Testis (tissue), 5 donors: Measurements from ENCODE around the gene NR1H4. TPM values are rescaled to one million over a fixed set of nuclear protein-coding genes. Genes with fewer than 3 reads are reported as not detected.
"Not testable (repeated sequence)": the region's sequence is repeated elsewhere in the genome, so short reads cannot be mapped to it uniquely, and the experiment has no call there.

Experiments used
- DNase-seq: peaks from one replicate; pipeline ENCODE4 v3.0.0-alpha.2; 2019
- H3K27ac ChIP-seq, 2 donors: fragments of 200-600 bp; sonication (generic); one replicate each; pipeline ENCODE4 v1.5.1; 2019
- H3K27me3 ChIP-seq: fragments of 200-600 bp; sonication (generic); one replicate; pipeline ENCODE4 v1.5.1; 2019
- H3K36me3 ChIP-seq: fragments of 200-600 bp; sonication (generic); one replicate; pipeline ENCODE4 v1.5.1; 2017; ENCODE audit warnings: low read depth; ENCODE audit errors: missing control alignments
- H3K4me1 ChIP-seq: fragments of 200-600 bp; sonication (generic); one replicate; pipeline ENCODE4 v1.5.1; 2019
- H3K4me3 ChIP-seq, 2 donors: fragments of 200-600 bp; sonication (generic); one replicate each; pipeline ENCODE4 v1.5.1; 2017 to 2019
- H3K9me3 ChIP-seq: fragments of 200-600 bp; sonication (generic); one replicate; pipeline ENCODE4 v1.5.1; 2017
- POLR2A ChIP-seq: fragments of 450-650 bp; IDR thresholded peaks from one replicate; pipeline ENCODE4 v1.6.1; 2017; ENCODE audit warnings: antibody characterized with exemption, mild to moderate bottlenecking, moderate library complexity
- WGBS, 2 donors: methylation state at CpG; one replicate each; pipeline ENCODE4 v1.1.5; 2018; 5-methylcytosine and 5-hydroxymethylcytosine counted together
- intact Hi-C: fragments of 100-400 bp; cut with DNase I; formaldehyde crosslinking; loops from one replicate; pipeline ENCODE4 v1.15.1; 2023; ENCODE audit warnings: low total_unique reads
- long read RNA-seq, 2 donors: transcript quantifications; one replicate each; lab custom pipeline, GENCODE V29; 2026
- polyA plus RNA-seq: library from polyadenylated mRNA; stranded (reverse); fragments of 350-450 nt; fragmentation: Illumina TruSeq; extraction: RNeasy Lipid Tissue Mini Kit (QIAGEN cat#74804); gene quantifications from one replicate; pipeline ENCODE4 v1.2.3, GENCODE V29; 2014; ENCODE audit warnings: low read depth, low replicate concordance; ENCODE audit not compliant: insufficient read depth
- total RNA-seq, 2 donors: library from RNA; depleted of rRNA; stranded (reverse); fragments of >200 nt; gene quantifications; one replicate each; pipeline ENCODE4 v1.2.3, GENCODE V29; 2016
- TF ChIP-seq, protein P1 (sequence below), 3 experiments: fragments of 450-650 bp in 2 of 3; fragments of 200-600 bp in 1 of 3; sonication (generic) in 1 of 3; IDR thresholded peaks; one replicate each; pipeline ENCODE4 v1.5.1; 2016 to 2019; ENCODE audit warnings: antibody characterized with exemption in 3 of 3, mild to moderate bottlenecking in 2 of 3, moderate library complexity in 1 of 3

The NR1H4 gene
- 1 to 10 TPM in 1 of 2 donors, under 1 TPM in 1; 0.43 to 1.3 TPM for total RNA-seq
- 0.66 TPM for polyA plus RNA-seq
- long read RNA-seq, donor 1: 0 reads
- long read RNA-seq, donor 2: 0 reads

DNA sequence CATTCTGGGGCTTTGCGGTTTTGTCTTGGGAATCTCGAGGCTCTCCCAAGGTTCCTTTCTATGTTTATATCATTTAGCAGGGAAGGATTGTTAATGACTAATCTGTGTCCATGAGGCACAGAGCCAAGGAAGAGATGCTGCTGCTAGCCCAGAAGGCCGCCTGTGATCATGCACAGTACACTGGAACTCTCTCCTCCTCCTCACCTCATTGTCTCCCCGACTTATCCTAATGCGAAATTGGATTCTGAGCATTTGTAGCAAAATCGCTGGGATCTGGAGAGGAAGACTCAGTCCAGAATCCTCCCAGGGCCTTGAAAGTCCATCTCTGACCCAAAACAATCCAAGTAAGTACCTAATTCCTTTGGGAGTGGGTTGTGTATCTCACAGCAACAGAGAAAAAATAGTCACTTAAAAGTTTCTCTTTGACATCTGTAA is at the start of gene NR1H4:
NR1H4 (plus strand) TSS at position 151 of the 435 bp plus-strand sequence. CDS start 19,458 bp downstream, outside the sequence.
- no peak for TF ChIP-seq POLR2A
- TF ChIP-seq, protein P1, sequence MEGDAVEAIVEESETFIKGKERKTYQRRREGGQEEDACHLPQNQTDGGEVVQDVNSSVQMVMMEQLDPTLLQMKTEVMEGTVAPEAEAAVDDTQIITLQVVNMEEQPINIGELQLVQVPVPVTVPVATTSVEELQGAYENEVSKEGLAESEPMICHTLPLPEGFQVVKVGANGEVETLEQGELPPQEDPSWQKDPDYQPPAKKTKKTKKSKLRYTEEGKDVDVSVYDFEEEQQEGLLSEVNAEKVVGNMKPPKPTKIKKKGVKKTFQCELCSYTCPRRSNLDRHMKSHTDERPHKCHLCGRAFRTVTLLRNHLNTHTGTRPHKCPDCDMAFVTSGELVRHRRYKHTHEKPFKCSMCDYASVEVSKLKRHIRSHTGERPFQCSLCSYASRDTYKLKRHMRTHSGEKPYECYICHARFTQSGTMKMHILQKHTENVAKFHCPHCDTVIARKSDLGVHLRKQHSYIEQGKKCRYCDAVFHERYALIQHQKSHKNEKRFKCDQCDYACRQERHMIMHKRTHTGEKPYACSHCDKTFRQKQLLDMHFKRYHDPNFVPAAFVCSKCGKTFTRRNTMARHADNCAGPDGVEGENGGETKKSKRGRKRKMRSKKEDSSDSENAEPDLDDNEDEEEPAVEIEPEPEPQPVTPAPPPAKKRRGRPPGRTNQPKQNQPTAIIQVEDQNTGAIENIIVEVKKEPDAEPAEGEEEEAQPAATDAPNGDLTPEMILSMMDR (IDR thresholded peaks at IDR 0.05): no peak
- DNase-seq: peak; percentile 67
- Histone ChIP-seq H3K36me3 (no peaks in the 10 kb centered on the region), H3K4me1 (no peaks in the 10 kb centered on the region), H3K27me3 (no peaks in the 10 kb centered on the region), H3K27ac (no peak within 1 kb of the TSS), H3K9me3 (no peaks in the 10 kb centered on the region), H3K4me3 (no peak within 1 kb of the TSS)
- intact Hi-C loops: no loop called here
- WGBS, 2 donors: 25 to 26% methylated on average over 6 of the region's 6 CpGs

DNA sequence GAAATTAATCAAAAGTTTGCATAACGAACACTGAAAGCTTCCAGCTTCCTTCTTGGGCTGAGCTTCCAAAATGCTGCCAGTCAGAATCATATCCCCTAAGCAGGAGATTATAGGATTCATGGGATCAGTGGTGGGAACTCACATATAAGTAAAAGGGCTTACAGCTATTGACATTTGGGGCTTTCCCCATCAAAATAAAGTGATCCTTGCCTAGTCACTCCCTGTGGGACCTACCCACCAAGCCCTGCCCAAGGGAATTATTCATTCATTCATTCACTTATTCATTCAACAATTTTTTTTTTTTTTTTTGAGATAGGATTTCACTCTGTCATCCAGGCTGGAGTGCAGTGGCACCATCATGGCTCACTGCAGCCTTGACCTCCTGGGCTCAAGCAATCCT is 47.5 kb upstream of the NR1H4 start:
- no peak for TF ChIP-seq POLR2A
- TF ChIP-seq, protein P1 (IDR thresholded peaks at IDR 0.05): no peak
- no peaks in the 10 kb centered on the region for H3K9me3 ChIP-seq
- DNase-seq: no peak
- H3K4me3 ChIP-seq: no peak overlapping the region
- no peaks in the 10 kb centered on the region for H3K36me3 ChIP-seq
- H3K27me3 ChIP-seq: no peaks in the 10 kb centered on the region
- no peaks in the 10 kb centered on the region for H3K4me1 ChIP-seq
- WGBS, 2 donors: 56 to 73% methylated on average over 1 of the region's 1 CpG
- no peak overlapping the region for H3K27ac ChIP-seq
- intact Hi-C loops: no loop called here

DNA sequence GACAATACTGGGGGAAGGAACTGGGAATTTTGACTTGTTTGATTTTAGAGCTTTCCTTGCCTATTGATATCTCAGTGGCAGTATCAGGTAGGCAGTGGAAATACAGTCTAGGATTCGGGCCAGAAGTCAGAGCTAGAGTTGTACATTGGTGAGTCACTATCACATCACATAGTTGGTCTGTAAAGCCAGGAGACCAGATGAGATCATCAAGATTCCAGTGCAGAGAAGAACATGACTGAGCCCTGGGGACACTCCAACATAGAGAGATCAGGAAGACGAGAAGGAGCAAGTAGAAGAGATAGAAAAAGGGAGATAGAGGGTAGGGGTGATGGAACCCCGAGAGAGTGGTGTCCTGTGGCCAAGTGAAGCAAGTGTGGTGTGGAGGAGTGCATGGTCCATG is 46.6 kb upstream of the NR1H4 start:
- no peak for DNase-seq
- intact Hi-C loops: no loop called here
- no peak overlapping the region for H3K27ac ChIP-seq
- no peaks in the 10 kb centered on the region for H3K36me3 ChIP-seq
- WGBS, 2 donors: 76 to 80% methylated on average over 3 of the region's 3 CpGs
- no peaks in the 10 kb centered on the region for H3K9me3 ChIP-seq
- H3K4me1 ChIP-seq: no peaks in the 10 kb centered on the region
- TF ChIP-seq POLR2A: no peak
- TF ChIP-seq, protein P1 (IDR thresholded peaks at IDR 0.05): no peak
- no peak overlapping the region for H3K4me3 ChIP-seq
- H3K27me3 ChIP-seq: no peaks in the 10 kb centered on the region

- DNase-seq, H3K9me3 ChIP-seq, H3K27ac ChIP-seq, H3K36me3 ChIP-seq, intact Hi-C loops, H3K27me3 ChIP-seq, H3K4me1 ChIP-seq: not testable (repeated sequence)
- 75 to 97% methylated on average over 6 to 30 of the region's 32 CpGs for WGBS, 2 donors
- peak overlapping the region; percentile 29 to 44 for H3K4me3 ChIP-seq
Observed at GRCh38 chr12:100430251-100430650, 43.4 kb upstream of the NR1H4 start.

DNA sequence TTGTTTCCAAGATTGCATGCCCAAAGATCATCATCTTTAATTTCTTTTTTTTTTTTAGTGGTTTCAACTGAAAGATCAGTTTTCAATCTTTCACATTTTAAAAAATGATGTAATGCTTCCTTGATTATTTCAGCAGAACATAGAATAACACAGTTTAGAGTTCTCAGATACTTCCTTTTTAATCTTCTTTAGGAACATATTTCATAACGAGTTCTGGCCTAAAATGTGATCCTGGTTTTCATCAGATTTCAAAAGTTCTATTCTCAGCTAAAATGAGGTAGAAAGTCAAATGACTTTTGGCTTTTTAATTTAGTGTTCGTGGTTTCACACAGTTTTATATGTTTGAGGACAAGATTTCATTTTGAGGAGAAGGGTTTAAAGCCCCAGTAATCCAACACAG is 40.0 kb upstream of the NR1H4 start:
- Histone ChIP-seq H3K36me3 (no peaks in the 10 kb centered on the region), H3K27ac (no peak overlapping the region), H3K9me3 (no peaks in the 10 kb centered on the region), H3K4me3 (no peak overlapping the region), H3K27me3 (no peaks in the 10 kb centered on the region), H3K4me1 (no peaks in the 10 kb centered on the region)
- WGBS, 2 donors: 52 to 59% methylated on average over 2 of the region's 2 CpGs
- DNase-seq: no peak
- intact Hi-C loops: no loop called here
- TF ChIP-seq, protein P1 (IDR thresholded peaks at IDR 0.05): no peak
- TF ChIP-seq POLR2A: no peak
